Dendritic cell treated with granulocyte-macrophage colony-stimulating factor and Interleukin-4, amounts not matched to agents 40 ng/mL and 50 ng/mL, for 4 days (primary cell): Measurements from ENCODE around the gene HIP1.
A peak's percentile ranks its signal among the peaks of the same experiment; 100 is the strongest.
"Not testable (repeated sequence)": the region's sequence is repeated elsewhere in the genome, so short reads cannot be mapped to it uniquely, and the experiment has no call there.

Source experiments
- H3K27ac Mint-ChIP-seq: one replicate; pipeline ENCODE4 v1.8.0; 2022; ENCODE audit warnings: mild to moderate bottlenecking, mixed read lengths
- H3K27me3 Mint-ChIP-seq: one replicate; pipeline ENCODE4 v1.8.0; 2022; ENCODE audit warnings: mild to moderate bottlenecking, mixed read lengths
- H3K36me3 Mint-ChIP-seq: one replicate; pipeline ENCODE4 v1.8.0; 2022; ENCODE audit warnings: low read depth, mixed read lengths
- H3K4me1 Mint-ChIP-seq: one replicate; pipeline ENCODE4 v1.8.0; 2022; ENCODE audit warnings: low read depth, mixed read lengths
- H3K4me3 Mint-ChIP-seq: one replicate; pipeline ENCODE4 v1.8.0; 2022; ENCODE audit warnings: mild to moderate bottlenecking, moderate library complexity, mixed read lengths
- H3K9me3 Mint-ChIP-seq: one replicate; pipeline ENCODE4 v1.8.0; 2022; ENCODE audit warnings: mixed read lengths
- intact Hi-C: fragments of 100-400 bp; cut with micrococcal nuclease; formaldehyde crosslinking; loops from one replicate; pipeline ENCODE4 v1.15.0; 2022

The HIP1 gene

DNA sequence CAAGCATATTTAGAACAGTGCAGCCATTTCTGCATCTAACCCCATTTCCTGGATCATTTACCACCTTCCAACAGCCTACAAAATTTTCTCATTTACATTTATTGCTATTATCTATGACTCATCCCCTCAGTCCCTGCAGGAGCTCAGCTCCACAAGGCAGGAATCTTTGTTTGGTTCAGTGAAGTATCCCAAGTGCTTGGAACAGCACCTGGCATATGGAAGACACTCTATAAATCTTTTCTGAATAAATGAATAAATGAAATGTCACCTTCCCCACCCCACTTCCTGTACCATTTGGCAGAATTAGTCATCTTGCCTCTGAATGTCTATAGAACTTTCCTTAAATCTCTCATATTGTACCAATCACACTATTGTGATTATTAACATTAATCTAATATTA lies 110.7 kb downstream of the HIP1 start:
- peaks cover 9% of the 10 kb centered on the region for H3K9me3 Mint-ChIP-seq
- no peaks in the 10 kb centered on the region for H3K27me3 Mint-ChIP-seq
- no peak overlapping the region for H3K4me3 Mint-ChIP-seq
- H3K36me3 Mint-ChIP-seq, result peaks cover 27% of the 10 kb centered on the region
- no peak overlapping the region for H3K27ac Mint-ChIP-seq
- H3K4me1 Mint-ChIP-seq, result peaks cover 60% of the 10 kb centered on the region
- intact Hi-C loops, result no loop called here

DNA sequence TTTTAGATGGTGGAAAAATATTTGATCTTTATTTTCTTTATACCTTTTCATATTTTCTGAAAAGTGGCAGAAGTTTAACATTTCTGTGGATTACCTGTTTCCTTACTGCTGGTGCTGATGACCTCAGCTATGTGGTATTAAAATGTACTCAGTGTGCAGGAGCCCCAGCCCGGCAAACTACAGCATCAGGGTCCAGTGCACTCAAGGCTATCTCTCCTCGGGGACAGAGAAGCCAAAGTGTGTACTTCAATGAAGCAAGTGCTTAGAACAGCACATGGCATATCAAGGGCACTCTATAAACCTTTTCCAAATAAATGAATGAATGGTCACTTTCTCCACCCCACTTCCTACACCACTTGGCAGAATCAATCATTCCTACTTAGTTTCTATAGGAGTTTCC lies 111.8 kb downstream of the HIP1 start:
- Mint-ChIP-seq H3K36me3 (peaks cover 23% of the 10 kb centered on the region), H3K27me3 (no peaks in the 10 kb centered on the region), H3K4me3 (no peak overlapping the region), H3K27ac (no peak overlapping the region), H3K4me1 (peaks cover 64% of the 10 kb centered on the region), H3K9me3 (peaks cover 9% of the 10 kb centered on the region)
- intact Hi-C loops, result no loop called here

GRCh38 chr7:75625868-75626267 lies 112.9 kb downstream of the HIP1 start:
- peaks cover 64% of the 10 kb centered on the region for H3K4me1 Mint-ChIP-seq
- H3K9me3 Mint-ChIP-seq, result peaks cover 9% of the 10 kb centered on the region
- intact Hi-C loops, result no loop called here
- H3K27ac Mint-ChIP-seq, result peak overlapping the region; percentile 91
- no peak overlapping the region for H3K4me3 Mint-ChIP-seq
- no peaks in the 10 kb centered on the region for H3K27me3 Mint-ChIP-seq
- peaks cover 29% of the 10 kb centered on the region for H3K36me3 Mint-ChIP-seq

DNA sequence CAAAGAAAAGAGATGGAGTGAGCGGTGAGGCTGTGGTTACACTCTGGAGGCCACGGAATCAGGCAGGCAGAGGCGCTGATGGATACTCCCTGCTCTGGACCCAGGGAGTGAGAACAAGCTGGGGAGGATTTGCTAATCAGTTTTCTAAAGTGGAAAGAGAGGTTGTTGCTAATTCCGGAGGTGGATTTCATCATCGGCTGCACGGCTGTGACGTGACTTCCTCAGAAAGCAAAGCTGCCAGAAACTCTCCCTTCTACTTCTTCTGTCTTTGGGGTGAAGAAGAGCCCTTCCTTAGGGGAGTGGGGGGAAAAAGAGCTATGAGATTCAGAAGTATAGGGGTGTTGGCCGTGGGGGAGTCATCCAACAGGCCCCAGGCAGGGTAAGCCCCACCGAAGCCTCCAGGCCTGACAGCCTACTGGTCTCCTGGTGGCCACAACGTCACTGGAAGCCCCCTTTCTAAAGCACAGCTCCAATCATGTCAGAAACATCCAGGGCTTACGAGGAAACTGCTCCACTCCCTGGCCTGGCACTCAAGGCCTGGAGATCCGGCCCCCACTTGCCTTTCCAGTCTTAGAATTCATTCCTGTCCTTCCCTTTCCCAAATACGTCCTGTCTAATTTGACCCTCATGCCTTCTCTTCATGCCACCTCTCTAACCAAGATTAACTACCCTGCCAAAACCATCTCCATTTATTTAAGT lies 114.5 kb downstream of the HIP1 start:
- Mint-ChIP-seq H3K4me1 (peaks cover 71% of the 10 kb centered on the region), H3K27ac (peak overlapping the region; percentile 91), H3K36me3 (peaks cover 31% of the 10 kb centered on the region), H3K9me3 (peaks cover 9% of the 10 kb centered on the region), H3K4me3 (peak overlapping the region; percentile 59), H3K27me3 (no peaks in the 10 kb centered on the region)
- intact Hi-C loops, result no loop called here

DNA sequence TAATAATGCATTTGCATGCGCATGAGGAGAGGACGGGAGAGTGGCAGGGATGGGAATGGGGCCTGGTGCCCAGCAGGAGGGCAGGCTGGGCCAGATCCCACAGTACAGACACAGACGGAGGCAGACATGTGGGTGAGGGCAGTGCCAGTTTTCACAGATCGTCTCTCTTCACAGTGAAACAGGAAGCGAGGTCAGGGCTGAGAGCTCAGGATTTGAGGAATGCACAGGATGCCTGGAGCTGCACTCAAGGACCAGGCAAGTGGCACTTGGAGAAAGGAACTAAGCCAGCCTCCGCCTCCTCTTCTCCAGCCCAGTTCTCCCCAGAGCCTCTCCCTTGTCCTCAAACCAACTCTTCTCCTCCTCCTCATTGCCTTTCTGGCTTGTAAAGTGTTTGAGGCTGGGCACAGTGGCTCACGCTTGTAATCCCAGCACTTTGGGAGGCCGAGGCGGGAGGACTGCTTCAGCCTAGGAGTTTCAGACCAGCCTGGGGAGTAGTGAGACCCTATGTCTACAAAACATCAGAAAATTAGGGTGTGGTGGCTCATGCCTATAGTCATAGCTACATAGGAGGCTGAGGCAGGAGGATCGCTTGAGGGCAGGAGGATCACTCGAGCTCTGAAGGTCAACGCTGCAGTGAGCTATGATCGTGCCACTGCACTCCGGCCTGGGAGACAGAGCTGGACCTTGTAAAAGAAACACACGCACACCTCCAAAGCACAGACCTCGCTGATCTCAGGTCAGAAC lies 115.2 kb downstream of the HIP1 start:
- Mint-ChIP-seq H3K4me1 (peaks cover 71% of the 10 kb centered on the region), H3K27me3 (no peaks in the 10 kb centered on the region), H3K9me3 (peaks cover 9% of the 10 kb centered on the region), H3K36me3 (peaks cover 24% of the 10 kb centered on the region), H3K27ac (peak overlapping the region; percentile 91), H3K4me3 (peak overlapping the region; percentile 59)
- intact Hi-C loops, result no loop called here

DNA sequence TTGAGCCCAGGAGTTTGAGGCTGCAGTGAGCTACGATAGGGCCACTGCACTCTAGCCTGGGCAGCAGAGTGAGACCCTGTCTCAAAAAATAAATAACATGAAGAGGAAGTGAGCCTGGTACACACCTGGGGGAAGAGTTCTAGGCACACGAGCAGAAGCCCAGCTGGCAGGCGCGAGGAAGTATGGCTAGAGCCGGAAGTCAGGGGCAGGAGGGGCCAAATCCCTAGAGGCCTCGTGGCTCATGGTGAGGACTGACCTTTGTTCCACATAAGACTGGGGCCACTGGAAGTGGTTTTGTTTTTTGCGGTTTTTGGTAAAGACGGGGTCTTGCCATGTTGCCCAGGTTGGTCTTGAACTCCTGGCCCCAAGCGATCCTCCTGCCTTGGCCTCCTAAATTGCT lies 117.6 kb downstream of the HIP1 start:
- Mint-ChIP-seq H3K4me1 (peaks cover 95% of the 10 kb centered on the region), H3K4me3 (no peak overlapping the region), H3K27me3 (no peaks in the 10 kb centered on the region), H3K9me3 (no peaks in the 10 kb centered on the region), H3K27ac (peak overlapping the region; percentile 91), H3K36me3 (peaks cover 12% of the 10 kb centered on the region)
- intact Hi-C loops, result no loop called here

GRCh38 chr7:75619636-75620035 lies 119.1 kb downstream of the HIP1 start:
- peak overlapping the region; percentile 91 for H3K27ac Mint-ChIP-seq
- no peaks in the 10 kb centered on the region for H3K27me3 Mint-ChIP-seq
- H3K9me3 Mint-ChIP-seq, result no peaks in the 10 kb centered on the region
- no peak overlapping the region for H3K4me3 Mint-ChIP-seq
- H3K4me1 Mint-ChIP-seq, result peaks cover 99% of the 10 kb centered on the region
- intact Hi-C loops, result no loop called here
- H3K36me3 Mint-ChIP-seq, result peaks cover 12% of the 10 kb centered on the region

DNA sequence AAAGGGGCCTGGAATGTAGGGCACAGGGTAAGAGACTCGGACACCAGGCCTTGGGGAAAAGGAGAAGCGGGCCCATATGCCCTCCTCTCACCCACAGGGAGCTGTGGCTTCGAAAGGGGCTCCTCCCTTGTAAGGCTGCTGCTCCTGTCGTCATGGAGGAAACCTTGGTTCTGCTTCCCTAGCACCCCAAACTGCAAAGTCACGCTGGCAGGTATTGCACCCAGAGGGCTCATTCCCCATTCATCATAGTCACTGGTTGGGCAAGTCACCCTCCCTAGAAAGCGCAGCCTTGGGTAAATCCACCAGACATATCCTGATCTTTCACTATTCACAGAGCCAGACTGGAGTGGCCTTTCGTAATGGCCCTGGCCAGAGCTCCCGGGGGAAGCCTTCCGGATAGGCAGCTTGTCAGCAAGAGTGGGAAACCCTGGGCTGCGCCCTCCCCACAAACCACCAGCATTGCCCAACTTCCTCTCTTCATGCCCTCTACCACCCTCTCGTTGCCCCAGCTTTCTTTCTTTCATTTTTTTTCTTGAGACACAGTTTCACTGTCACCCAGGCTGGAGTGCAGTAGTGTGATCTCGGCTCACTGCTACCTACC lies 121.0 kb downstream of the HIP1 start:
- Mint-ChIP-seq H3K9me3 (no peaks in the 10 kb centered on the region), H3K27me3 (no peaks in the 10 kb centered on the region), H3K36me3 (peaks cover 15% of the 10 kb centered on the region), H3K4me3 (peak overlapping the region; percentile 67), H3K27ac (peak overlapping the region; percentile 91), H3K4me1 (peaks cover 99% of the 10 kb centered on the region)
- intact Hi-C loops, result loop anchor here (2.0 kb wide), 1 partner anchor 21 kb away; no protein-coding TSS in a partner anchor

- Mint-ChIP-seq H3K36me3 (peaks cover 20% of the 10 kb centered on the region), H3K9me3 (no peaks in the 10 kb centered on the region), H3K27ac (peak overlapping the region; percentile 91), H3K4me3 (peak overlapping the region; percentile 13), H3K4me1 (peaks cover 95% of the 10 kb centered on the region), H3K27me3 (no peaks in the 10 kb centered on the region)
- intact Hi-C loops, result loop anchor here (2.0 kb wide), 1 partner anchor 22 kb away; no protein-coding TSS in a partner anchor
Observed at GRCh38 chr7:75616421-75617167, 122.1 kb downstream of the HIP1 start.

DNA sequence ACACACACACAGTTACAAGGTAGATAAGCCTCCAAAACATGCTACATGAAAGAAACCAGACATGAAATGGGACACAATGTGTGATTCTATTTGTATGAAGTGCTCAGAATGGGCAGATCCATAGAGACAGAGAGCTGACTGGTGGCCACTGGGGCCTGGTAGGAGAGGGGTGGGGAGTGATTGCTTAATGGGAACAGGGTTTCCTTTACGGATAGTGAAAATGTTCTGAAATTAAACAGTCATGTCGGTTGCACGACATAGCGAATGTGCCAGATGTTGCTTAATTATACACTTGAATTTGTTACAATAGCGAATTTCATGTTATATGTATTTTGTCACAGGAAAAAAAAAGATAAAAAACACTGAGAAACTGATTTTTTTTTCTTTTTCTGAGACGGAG lies 124.3 kb downstream of the HIP1 start:
- peak overlapping the region; percentile 43 for H3K27ac Mint-ChIP-seq
- no peaks in the 10 kb centered on the region for H3K27me3 Mint-ChIP-seq
- intact Hi-C loops, result no loop called here
- H3K36me3 Mint-ChIP-seq, result peaks cover 11% of the 10 kb centered on the region
- no peak overlapping the region for H3K4me3 Mint-ChIP-seq
- peaks cover 86% of the 10 kb centered on the region for H3K4me1 Mint-ChIP-seq
- no peaks in the 10 kb centered on the region for H3K9me3 Mint-ChIP-seq

DNA sequence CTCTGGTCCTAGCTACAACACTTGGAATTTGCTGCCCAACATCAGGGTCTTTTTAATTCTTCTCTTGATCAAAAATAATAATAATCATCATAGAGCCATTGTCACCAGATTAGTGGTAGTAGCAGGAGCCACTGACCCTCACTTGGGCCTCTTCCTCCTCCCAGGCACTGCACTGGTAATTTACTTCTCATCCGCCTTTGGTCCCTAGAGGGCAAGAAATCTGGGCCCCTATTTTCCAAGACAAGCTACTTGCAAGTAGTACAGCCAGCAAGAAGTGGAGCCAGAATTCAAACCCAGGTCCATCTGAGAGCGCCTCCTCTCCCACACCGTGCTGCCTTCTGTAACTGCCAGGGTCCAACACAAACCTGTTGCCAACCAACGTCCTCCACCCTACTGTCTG lies 125.4 kb downstream of the HIP1 start:
- Mint-ChIP-seq H3K4me1 (peaks cover 85% of the 10 kb centered on the region), H3K9me3 (no peaks in the 10 kb centered on the region), H3K27ac (peak overlapping the region; percentile 43)

DNA sequence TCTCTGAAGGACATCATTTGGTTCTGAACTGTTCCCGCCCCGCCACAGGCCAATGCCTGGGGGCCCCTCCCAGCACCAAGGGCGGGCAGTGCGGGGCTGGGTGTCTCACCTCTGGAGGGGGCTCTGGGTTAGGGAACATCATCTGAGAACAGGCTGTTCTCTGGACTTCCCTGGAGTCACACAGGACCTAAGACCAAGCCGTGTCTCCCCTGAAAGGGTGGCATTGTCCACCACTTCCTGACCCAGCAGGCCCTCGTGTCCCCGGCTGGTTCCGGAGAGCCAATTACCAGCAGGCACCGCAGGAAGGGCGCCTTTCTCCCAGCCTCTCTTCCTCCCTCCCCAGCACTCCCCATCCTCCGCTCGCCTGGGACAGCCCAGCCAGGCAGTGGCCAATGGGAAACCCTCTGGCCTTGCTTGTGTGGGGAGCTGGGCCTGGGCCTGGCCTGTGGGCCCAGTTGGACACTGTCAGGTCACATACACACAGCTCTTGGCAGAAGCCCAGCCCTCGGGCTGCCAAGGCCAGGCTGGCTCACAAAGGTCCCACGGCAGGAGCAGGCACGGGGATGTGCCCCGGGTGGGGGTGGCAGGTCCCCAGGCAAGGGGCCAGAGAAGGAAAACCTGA lies 127.1 kb downstream of the HIP1 start:
- Mint-ChIP-seq H3K36me3 (peaks cover 18% of the 10 kb centered on the region), H3K27ac (peak overlapping the region; percentile 79), H3K9me3 (no peaks in the 10 kb centered on the region), H3K4me1 (peaks cover 68% of the 10 kb centered on the region), H3K27me3 (no peaks in the 10 kb centered on the region), H3K4me3 (peak overlapping the region; percentile 34)
- intact Hi-C loops, result loop anchor here (1.0 kb wide), 1 partner anchor 28 kb away; no protein-coding TSS in a partner anchor

More for the DNA sequence above, 125.4 kb downstream of the HIP1 start:
- intact Hi-C loops, result no loop called here
- H3K36me3 Mint-ChIP-seq, result peaks cover 11% of the 10 kb centered on the region
- H3K4me3 Mint-ChIP-seq, result no peak overlapping the region
- no peaks in the 10 kb centered on the region for H3K27me3 Mint-ChIP-seq

GRCh38 chr7:75609416-75609815 lies 129.3 kb downstream of the HIP1 start:
- Mint-ChIP-seq H3K4me1 (peaks cover 66% of the 10 kb centered on the region), H3K36me3 (peaks cover 33% of the 10 kb centered on the region), H3K27ac (peak overlapping the region; percentile 6)
- H3K4me3 Mint-ChIP-seq, H3K9me3 Mint-ChIP-seq, intact Hi-C loops, H3K27me3 Mint-ChIP-seq: not testable (repeated sequence)
